RWPE2 (cell line): ENCODE data around the gene TSPAN18.

Experiments used
- ATAC-seq: fragments of 200-7000 bp; cut with Tn5 transposase; 3 replicates; pipeline ENCODE4 v1.9.1; 2021; ENCODE audit warnings: low read depth
- DNase-seq: peaks from one replicate; pipeline ENCODE4 v3.0.0-alpha.2; 2020; ENCODE audit warnings: low spot score
- H3K27ac ChIP-seq: fragments of 450-650 bp; 2 replicates; pipeline ENCODE4 v1.5.1; 2017; ENCODE audit warnings: mild to moderate bottlenecking; ENCODE audit not compliant: poor library complexity, severe bottlenecking
- H3K27me3 ChIP-seq: fragments of 250-450 bp; sonication (Bioruptor Pico); 2 replicates; pipeline ENCODE4 v1.5.1; 2021; ENCODE audit warnings: mild to moderate bottlenecking, moderate library complexity; ENCODE audit not compliant: insufficient read depth, poor library complexity, severe bottlenecking
- H3K36me3 ChIP-seq: fragments of 250-450 bp; sonication (Bioruptor Pico); 2 replicates; pipeline ENCODE4 v1.5.1; 2020; ENCODE audit warnings: low read depth, mild to moderate bottlenecking, moderate library complexity
- H3K4me1 ChIP-seq: fragments of 250-450 bp; sonication (Bioruptor Pico); 2 replicates; pipeline ENCODE4 v1.5.1; 2021; ENCODE audit warnings: mild to moderate bottlenecking, moderate library complexity; ENCODE audit not compliant: insufficient read depth, poor library complexity, severe bottlenecking
- H3K4me3 ChIP-seq: fragments of 250-450 bp; sonication (Bioruptor Pico); 2 replicates; pipeline ENCODE4 v1.5.1; 2021; ENCODE audit warnings: mild to moderate bottlenecking, moderate library complexity; ENCODE audit not compliant: severe bottlenecking
- H3K9me3 ChIP-seq: fragments of 250-450 bp; sonication (Bioruptor Pico); 2 replicates; pipeline ENCODE4 v1.5.1; 2021; ENCODE audit warnings: mild to moderate bottlenecking, moderate library complexity; ENCODE audit not compliant: severe bottlenecking
- CTCF ChIP-seq: fragments of 450-650 bp; IDR thresholded peaks from one replicate; pipeline ENCODE4 v1.5.1; 2017; ENCODE audit warnings: mild to moderate bottlenecking, moderate library complexity; ENCODE audit not compliant: poor library complexity, severe bottlenecking

The TSPAN18 gene

GRCh38 chr11:44974402-44975000 is 247.7 kb downstream of the TSPAN18 start:
- no peak for TF ChIP-seq CTCF
- no peak overlapping the region for H3K27ac ChIP-seq
- ATAC-seq (no peak), DNase-seq (no peak)
- no peaks in the 10 kb centered on the region for H3K27me3 ChIP-seq
- no peaks in the 10 kb centered on the region for H3K36me3 ChIP-seq
- H3K4me3 ChIP-seq: no peak overlapping the region
- H3K9me3 ChIP-seq: no peaks in the 10 kb centered on the region
- peaks cover 20% of the 10 kb centered on the region for H3K4me1 ChIP-seq

DNA sequence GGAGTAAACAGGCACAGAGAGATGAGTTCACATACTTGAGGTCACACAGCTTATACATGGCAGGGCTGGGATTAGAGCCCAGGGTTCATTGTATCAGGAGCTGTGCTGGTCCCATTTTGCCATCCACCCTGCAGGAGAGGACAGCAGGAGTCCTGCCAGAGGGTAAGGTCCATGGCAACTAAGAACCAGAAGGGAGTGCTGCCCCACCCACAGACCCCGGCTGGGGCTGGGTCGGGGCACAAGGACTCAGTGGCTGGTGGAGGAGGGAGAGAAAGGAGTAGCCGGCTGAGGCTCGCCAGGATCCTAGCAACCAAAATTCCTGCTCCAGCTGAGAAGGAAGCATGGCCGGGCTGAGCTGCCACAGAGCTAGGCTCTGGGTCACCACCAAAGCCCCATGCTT is 249.8 kb downstream of the TSPAN18 start:
- ATAC-seq: no peak
- no peaks in the 10 kb centered on the region for H3K36me3 ChIP-seq
- no peak for DNase-seq
- no peaks in the 10 kb centered on the region for H3K9me3 ChIP-seq
- no peak overlapping the region for H3K4me3 ChIP-seq
- H3K27me3 ChIP-seq: no peaks in the 10 kb centered on the region
- TF ChIP-seq CTCF: no peak
- no peak overlapping the region for H3K27ac ChIP-seq
- H3K4me1 ChIP-seq: peaks cover 29% of the 10 kb centered on the region

DNA sequence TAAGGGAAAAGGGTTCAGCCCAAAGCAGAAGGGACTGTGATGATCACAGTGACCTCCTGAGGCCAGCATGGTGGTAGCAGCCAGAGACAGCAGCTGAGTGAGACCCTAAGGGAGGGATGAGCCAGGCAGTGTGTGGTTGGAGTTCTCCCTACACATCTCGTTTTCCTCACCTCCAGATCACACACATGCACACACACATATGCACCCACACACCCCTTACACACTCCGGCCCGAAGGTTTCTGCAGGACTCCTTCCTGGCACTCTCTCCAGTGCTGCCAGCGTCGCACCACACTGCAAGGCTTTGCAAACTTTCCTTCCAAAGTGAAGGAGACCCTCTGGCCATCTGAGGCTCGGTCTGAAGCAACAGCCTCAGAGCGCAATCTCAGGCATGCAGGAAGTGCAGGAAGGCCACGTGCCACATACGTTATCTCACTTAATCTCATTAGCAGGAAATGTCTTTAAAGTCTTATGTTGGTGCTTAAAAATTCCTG is 250.8 kb downstream of the TSPAN18 start:
- peak; percentile 17 for TF ChIP-seq CTCF
- Histone ChIP-seq H3K4me3 (no peak overlapping the region), H3K36me3 (no peaks in the 10 kb centered on the region), H3K27me3 (no peaks in the 10 kb centered on the region), H3K9me3 (no peaks in the 10 kb centered on the region), H3K27ac (peak overlapping the region; percentile 84), H3K4me1 (peaks cover 29% of the 10 kb centered on the region)
- no peak for ATAC-seq
- DNase-seq: no peak

GRCh38 chr11:44978274-44978960 is 251.7 kb downstream of the TSPAN18 start:
- Histone ChIP-seq H3K4me3 (no peak overlapping the region), H3K9me3 (no peaks in the 10 kb centered on the region), H3K36me3 (no peaks in the 10 kb centered on the region), H3K27me3 (no peaks in the 10 kb centered on the region), H3K4me1 (peaks cover 29% of the 10 kb centered on the region), H3K27ac (peak overlapping the region; percentile 84)
- ATAC-seq: peak; percentile 13; the same call in 2 of the 3 replicates
- no peak for TF ChIP-seq CTCF
- no peak for DNase-seq

GRCh38 chr11:44978961-44979331 is 252.2 kb downstream of the TSPAN18 start:
- peak; percentile 12 for TF ChIP-seq CTCF
- Histone ChIP-seq H3K27ac (peak overlapping the region; percentile 84), H3K4me1 (peaks cover 29% of the 10 kb centered on the region), H3K36me3 (no peaks in the 10 kb centered on the region), H3K9me3 (no peaks in the 10 kb centered on the region), H3K4me3 (no peak overlapping the region), H3K27me3 (no peaks in the 10 kb centered on the region)
- DNase-seq: no peak
- ATAC-seq: peak; percentile 73
